Kasumi-1 (cell line): ENCODE results near the gene SFXN1.
"Not testable (repeated sequence)": the region's sequence is repeated elsewhere in the genome, so short reads cannot be mapped to it uniquely, and the experiment has no call there.

Experiments
- DNase-seq, 2 experiments: peaks; one replicate each; lab custom pipeline; 2025; lab: John Stamatoyannopoulos, UW

The SFXN1 gene

DNA sequence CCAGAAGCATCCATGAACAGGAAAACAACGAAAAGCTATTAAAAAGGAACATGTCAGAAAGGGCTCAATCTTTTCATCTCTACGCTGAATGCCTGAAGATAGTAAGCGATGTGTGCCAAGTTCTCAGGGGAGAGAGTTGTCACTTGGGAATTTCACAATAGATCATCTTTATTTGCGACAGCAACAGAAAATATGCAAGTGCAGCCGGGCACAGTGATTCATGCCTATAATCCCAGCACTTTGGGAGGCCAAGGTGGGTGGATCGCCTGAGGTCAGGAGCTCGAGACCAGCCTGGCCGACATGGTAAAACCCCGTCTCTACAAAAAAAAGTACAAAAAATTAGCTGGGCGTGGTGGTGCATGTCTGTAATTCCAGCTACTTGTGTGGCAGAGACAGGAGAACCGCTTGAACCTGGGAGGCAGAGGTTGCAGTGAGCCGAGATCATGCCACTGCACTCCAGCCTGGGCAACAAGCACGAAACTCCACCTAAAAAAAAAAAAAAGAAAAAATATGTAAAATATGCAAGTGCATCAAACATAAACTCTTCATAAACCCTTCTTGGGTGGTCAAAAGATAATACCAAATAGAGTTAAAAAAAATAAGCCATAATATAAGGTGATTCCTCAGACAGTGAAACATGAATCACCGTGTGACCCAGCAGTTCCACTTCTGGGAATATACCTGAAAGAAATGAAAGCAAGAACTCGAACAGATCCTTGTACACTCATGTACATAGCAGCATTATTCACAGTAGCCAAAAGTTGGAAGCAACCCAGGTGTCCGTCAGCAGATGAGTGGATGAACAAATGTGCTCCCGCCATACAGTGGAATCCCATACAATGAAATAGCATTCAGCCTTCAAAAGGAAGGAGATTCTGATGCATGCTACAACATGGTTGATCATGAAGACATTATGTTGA is 16.2 kb downstream of the SFXN1 start:
- no peak for DNase-seq

DNA sequence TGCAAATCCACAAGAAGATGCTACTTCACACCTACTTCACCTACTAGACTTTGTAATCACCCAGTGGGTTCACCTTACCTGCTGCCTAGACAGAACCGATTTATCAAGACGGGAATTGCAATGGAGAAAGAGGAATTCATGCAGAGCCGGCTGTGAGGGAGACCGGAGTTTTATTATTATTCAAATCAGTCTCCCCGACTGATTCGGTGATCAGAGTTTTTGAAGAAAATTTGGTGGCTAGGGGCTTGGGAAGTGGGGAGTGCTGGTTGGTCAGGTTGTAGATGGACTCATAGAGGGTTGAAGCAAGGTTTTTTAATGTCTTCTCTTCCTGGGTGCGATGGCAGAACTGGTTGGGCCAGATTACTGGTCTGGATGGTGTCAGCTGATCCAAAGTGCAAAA is 23.4 kb downstream of the SFXN1 start:
- no peak for DNase-seq

DNA sequence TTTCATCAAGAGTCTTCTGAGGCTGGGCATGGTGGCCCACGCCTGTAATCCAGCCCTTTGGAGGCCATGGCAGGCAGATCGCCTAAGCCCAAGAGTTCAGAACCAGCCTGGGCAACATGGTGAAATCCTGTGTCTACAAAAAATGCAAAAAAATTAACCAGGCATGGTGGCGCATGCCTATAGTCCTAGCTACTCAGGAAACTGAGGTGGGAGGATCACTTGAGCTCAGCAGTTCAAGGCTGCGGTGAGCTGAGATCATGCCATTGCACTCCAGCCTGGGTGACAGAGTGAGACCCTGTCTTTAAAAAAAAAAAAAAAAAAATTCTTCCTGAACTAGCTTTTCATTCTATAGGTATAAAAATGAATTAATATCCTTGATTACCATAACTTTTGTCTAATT is 29.3 kb downstream of the SFXN1 start:
- not testable (repeated sequence) for DNase-seq

DNA sequence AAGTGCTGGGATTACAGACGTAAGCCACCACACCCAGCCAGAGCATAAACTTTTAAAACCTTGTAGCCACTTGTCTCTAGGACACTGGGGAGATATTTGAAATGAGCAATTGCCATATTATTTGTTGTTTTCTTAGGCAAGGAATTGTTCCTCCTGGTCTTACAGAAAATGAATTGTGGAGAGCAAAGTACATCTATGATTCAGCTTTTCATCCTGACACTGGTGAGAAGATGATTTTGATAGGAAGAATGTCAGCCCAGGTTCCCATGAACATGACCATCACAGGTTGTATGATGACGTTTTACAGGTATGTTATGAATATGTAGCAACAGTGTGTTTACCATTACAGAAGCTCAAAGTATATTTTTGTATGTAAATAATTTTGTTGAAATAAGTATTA is 30.5 kb downstream of the SFXN1 start:
- no peak for DNase-seq

DNA sequence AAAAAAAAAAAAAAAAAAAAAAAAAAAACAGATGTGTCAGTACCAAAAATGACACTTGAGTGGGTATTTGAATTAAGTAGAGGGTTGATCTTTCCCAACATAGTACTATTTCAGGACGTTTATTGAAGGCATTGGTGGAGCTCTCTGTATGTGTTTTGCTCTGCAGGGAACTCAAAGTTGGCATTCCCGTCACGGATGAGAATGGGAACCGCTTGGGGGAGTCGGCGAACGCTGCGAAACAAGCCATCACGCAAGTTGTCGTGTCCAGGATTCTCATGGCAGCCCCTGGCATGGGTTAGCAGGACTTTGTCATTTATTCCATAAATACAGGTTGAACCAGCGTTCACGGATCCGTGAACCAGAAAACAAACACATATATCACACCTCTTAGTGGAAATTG is 34.9 kb downstream of the SFXN1 start:
- no peak for DNase-seq

DNA sequence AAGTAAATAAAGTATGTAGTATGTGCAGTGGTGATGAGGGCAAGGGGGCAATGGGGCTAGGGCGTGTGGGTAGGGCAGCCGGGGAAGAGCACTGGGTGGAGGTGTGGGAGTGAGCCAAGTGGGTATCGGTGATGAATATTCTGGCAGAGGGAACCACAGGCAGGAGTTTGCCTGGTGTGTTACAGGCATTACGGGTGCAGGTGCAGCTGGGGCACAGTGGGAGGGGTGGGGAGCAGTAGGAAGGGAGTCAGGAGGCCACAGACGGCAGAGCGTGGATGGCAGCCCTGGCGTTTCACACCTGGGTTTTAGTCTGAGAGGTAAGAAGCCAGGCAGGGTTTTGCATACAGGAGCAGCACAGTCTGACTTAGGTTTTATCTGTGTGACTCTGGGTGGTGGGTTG is 35.4 kb downstream of the SFXN1 start:
- DNase-seq = no peak

DNA sequence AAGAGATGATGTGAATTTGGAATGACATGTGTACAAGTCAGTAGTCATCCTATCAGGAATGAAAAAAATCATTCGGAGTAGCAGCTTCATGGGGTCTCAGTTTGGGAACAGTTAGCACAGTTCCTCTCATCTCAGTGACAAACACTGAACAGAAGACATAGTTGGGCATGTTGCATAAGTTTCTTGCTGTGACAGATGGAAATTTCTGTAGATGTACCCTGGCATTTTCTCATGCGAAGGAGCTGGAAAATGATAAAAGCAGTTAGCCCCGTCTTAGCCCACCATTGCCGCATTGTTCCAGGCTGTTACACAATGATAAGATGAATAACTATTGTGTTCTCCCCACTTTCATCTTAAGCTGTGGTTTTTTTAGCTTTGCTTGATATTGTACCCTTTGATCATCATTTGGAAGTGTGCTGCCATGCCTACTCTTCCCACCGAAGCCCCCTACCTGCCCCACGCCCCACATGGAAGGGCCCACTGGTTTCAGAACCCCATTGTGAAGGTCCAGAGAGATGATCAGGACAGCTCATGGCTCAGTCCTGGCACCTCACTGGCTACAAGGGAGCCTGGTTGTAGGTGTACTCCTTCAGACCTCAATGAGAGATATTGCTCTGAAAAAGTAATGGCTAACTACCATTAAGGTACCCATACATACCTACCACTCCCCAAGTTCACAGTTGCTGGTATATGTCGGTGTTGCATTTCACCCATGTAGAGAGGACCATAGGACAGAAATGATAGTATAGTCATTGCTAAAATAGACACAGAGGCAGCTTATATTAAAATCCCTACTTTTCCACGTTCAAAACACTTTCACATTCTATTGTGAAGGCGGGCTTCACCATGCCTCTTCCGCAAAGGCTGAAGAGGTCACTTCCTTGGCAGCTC is 38.8 kb downstream of the SFXN1 start:
- DNase-seq = no peak

DNA sequence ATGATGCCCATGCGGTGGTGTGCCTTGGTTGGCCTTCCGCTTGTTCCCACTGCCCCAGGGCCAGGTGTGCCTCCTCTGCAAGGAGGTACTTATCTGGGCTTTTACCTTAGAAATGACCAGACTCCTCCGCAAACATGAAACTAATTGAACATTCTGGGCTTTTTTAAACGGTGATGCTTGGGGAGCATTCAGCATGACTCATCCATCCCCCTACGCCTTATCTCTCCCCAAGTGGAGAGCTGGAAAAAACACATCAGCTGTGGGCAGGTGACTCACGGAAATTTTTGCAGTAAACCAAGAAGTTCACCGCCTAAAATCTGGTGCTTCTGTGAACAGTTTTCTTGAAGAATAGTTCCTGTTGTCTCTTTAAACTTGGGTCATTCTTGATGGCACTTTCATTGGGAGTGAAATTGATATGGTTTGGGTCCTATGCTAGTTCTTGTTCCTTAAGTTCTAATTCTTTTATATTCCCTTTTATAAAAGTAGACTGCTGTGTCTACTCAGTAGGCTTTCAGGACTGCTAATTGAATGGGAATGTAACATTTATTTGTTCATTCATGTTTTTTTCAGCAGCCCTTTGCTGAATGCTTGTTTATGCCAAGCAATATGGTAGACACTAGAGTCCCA is 39.6 kb downstream of the SFXN1 start:
- DNase-seq = no peak

DNA sequence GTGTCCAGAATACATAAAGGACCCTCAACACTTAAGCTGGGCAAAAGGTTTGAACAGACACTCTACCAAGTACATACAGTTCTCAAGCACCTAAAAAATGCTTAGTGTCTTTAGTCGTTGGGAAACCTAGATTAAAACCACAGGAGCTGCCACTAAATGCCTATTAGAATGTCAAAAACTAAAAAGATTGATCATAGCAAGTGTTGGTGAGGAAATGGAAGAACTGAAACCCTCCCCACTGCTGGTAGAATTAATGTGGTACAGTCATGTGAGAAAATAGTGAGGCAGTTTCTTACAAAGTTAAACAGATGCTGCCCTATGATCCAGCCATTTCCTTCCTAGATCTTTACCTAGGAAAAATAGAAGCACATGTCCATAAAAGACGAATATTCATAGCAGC is 40.6 kb downstream of the SFXN1 start:
- DNase-seq = no peak

DNA sequence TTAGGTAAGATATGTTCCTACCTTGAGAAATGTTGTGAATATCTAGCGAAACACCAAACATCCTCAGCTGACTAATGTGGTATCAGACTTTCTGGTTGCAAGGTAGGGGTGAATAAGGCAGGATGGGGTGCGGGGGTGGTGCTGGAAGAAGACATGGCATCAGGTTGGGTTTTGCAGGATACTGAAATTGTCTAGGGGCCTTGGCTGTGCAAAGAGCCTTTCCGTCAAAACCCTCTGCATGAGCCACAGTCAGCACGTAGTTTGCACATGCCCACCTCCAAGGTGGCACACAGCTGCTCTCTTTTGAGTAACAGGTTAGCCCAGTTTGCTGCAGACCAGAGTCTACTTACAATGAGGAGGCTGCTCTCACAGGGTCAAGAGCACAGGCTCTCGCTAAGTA is 42.0 kb downstream of the SFXN1 start:
- DNase-seq = no peak

DNA sequence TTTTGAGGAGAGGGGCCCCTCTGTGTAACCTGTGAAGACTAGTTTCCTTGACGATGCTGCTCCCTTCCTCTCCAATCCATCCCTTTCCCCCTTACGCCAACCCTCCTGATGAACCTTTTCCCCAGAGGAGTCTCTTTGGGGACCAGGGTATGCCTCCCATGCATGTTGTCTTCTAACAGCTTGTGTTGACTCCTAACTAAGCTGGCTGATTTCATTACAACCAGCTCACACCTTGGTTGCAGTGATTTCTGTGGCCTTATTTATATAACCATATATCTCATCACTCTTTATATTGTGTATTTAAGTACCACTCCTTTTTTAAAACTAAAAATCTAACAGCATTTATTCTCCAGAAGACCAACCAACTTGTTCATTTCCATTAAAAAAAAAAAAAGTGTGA is 42.5 kb downstream of the SFXN1 start:
- DNase-seq = no peak

DNA sequence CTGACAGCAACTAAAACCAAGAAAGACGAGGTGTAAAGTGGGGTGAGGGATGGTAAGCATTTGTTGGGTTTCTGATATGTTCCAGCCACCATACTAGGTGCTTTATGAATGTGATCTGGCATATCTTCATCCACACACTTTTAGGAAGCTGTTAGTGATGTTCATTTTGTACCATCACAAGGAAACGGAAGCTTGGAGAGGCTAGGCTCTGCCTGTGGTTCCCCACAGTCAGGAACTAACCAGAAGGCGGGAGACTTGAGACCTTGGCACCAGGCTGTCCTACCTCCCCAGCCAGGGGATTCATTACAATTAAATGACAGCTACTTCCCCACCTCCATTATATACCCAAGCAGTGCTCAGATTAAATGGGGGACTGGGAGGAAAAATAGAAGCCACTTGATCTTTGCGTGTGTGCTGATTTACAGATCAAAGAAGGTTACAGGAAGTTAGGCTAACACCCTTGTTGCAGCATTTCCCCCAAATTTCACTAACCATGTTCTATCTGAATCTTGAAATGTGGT is 43.0 kb downstream of the SFXN1 start:
- DNase-seq = no peak

DNA sequence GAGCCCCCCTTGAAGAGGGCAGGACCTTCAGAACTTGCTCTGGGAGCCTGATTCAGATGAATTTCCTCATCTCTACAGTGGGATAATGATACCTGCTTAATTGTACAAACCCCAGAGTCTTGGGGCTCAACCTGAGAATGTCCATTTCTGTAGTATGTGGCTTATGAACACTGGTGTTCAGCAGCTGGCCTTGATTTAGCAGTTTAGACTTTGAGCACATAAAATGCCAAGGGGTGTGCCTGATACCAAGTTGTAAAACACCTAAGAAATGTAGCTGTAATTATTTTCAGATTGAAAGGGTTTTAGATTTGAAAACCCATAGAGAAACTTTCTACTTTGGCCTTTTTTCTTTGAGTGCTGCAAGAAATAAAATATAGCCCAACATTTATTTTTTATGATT is 44.9 kb downstream of the SFXN1 start:
- DNase-seq = no peak

DNA sequence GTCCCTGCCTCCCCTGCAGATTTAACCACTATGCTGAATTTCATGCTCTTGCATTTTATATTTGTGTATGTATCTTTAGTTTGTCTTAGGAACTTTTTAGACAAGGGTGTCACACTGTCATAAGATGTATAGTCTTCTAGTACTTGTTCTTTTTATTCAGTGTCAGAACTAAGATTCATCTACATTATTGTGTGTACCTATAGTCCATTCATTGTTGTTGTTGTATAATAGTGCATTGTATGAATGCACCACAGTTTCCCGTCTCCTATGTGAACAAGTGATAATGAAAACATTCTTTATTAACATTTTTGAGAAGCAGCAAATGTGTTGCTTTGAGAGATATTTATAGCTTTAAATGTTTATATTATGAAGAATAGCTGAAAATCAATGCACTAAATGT is 45.9 kb downstream of the SFXN1 start:
- no peak for DNase-seq

DNA sequence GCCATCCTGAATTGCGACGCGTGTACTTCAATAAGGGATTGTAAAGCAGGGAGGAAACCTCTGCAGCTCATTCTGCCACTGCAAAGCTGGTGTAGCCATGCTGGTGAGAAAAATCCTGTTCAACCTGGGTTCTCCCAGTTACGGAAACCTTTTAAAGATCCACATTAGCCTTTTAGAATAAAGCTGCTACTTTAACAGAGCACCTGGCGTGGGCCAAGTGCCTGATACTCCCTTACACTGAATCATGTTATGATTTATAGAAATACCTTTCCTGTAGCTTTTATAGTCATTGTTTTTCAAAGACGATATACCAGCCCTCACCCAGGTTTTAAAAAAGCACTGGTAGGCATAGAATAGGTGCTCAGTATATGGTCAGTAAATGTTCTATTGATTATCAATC is 48.3 kb downstream of the SFXN1 start:
- DNase-seq = no peak

DNA sequence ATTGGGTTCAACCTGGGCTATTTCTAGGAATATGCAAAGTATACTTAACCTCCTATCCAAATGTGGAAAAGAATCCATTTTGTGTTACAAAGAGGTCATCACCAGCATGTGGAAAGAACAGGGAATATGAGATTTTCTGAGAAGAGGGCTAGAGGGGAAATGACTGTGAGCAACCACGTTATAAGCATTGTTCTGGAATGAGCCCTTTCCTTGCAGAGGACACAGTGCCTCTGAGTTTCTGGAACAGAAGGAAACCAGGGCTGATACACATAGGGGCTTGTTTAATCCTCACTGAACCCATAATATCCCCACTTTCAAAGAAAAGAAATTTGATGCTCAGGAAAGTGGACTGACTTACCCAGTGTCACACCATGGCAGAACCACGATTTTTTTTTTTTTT is 53.0 kb downstream of the SFXN1 start:
- no peak for DNase-seq

DNA sequence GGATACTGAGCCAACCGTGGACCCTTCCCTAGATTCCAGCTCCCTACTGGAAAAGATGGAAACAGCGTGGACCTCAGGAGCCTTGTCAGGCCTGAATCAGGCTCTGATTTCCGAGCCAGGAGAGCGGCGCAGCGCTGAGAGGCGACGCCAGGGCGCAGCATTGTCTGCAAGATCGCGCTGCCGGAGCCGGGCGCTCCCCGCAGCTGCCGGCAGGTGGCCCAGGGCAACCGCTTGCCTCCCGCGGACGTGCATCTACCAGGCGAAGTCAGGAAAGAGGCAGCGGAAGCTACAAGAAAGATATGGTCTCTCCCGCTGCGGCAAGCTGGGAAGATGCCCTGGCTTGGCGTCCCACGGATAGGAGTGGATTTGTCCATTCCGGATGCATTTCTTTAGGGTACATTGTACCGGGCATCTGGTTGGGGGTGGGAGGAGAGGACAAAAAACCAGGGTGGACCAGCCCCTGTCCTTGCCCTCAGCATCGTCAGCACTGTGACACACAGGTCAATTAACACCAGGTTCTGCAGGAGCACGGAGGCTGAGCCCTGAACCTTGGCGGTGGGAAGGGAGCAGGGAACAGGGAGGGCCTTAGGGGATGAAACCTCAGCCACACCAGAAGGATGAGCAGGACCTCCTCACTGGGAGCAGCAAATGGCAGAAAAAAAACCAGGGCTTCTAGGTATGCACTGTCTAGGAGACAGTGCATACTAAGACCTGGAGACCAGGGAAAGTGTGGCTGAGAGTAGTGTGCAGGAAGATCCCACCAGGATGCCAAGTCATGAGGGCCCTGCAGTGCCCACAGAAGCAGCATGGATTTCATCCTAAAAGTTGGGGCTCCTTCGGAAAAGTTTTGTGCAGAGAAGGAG is 55.9 kb downstream of the SFXN1 start:
- DNase-seq = peak; percentile 86 to 91

DNA sequence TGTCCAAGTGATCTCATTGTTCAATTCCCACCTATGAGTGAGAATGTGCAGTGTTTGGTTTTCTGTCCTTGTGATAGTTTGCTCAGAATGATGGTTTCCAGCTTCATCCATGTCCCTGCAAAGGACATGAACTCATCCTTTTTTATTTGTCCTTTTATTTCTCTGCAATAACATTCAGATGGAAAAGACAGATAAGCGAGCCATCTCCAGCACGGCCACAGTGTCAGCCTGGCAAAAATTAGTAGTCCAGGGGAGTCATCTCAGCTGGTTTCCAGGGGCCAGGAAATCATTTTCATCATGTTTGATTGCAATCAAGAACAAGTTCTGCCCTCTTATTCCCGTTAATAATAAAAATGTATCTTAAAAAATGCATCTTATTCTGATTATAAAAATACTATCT is 57.0 kb downstream of the SFXN1 start:
- DNase-seq = not testable (repeated sequence)

DNA sequence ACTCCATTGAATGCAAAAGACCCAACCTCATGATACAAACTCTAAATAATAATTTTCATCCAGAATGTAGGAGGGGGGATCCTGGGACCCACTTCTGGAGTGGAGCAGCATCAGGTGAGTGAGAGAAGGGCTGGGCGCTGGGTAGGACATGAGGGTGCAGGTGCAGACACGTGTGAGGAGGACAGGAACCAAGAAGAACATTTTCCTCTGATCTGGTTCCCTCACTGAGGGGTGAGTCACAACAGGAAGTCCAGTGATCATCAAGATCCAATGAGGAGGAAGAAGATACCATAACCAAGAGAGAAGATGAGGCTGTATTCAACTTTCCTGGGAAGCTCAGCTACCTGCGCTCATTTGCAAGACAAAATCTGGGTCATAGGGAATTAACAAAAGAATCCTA is 57.4 kb downstream of the SFXN1 start:
- DNase-seq = no peak

DNA sequence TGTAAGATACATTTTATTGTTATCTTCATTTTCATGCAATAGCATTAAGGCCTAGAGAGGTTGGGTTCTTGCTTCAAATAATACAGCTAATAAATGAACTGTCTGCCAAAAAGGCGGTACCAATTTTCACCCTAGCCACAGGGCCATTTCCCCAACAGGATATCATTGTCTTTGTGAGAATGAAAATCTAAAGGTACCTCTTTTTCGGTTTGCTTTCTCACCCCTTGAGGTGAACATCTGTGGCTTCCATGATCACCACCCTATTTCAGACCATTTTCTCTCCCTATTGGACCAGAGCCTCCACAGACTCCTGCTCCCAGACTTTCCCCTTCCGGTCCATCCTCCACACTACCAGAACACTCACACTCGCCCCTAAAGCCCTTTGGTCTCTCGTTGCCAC is 60.2 kb downstream of the SFXN1 start:
- DNase-seq = no peak

DNA sequence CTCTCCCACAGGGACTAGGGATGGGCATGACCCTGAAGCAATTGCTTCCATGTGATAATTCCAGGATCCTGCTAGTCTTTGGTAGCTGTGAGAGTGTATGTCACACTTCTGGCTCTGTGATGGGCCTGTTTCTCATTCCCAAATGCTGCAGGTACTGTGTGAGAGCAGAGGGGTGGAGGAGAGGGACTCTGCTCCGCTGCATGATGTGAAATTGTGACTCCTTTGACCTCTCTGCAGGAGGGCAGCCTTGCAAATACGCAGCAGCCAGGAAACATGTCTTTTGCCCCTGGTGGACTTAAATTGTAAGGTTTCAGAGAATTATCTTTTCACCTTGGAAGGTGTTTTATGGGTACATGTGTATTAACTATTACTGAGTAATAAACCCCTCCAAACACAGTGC is 61.6 kb downstream of the SFXN1 start:
- no peak for DNase-seq
